Nephron (organoid): ENCODE data around the gene PDZRN4.
A peak's percentile ranks its signal among the peaks of the same experiment; 100 is the strongest.

Experiments
- H3K27ac Mint-ChIP-seq, 3 experiments: 2 replicates each; pipeline ENCODE4 v1.8.0; 2020; ENCODE audit warnings: mixed read lengths in 3 of 3, mild to moderate bottlenecking in 2 of 3, moderate library complexity in 1 of 3
- H3K27me3 Mint-ChIP-seq: 2 replicates; pipeline ENCODE4 v1.8.0; 2021; ENCODE audit warnings: low read depth, mild to moderate bottlenecking, moderate library complexity, mixed read lengths
- H3K36me3 Mint-ChIP-seq: 2 replicates; pipeline ENCODE4 v1.8.0; 2020; ENCODE audit warnings: low read depth, mixed read lengths
- H3K4me1 Mint-ChIP-seq: 2 replicates; pipeline ENCODE4 v1.8.0; 2020; ENCODE audit warnings: mixed read lengths
- H3K4me3 Mint-ChIP-seq, 3 experiments: 2 replicates each; pipeline ENCODE4 v1.8.0; 2020; ENCODE audit warnings: mild to moderate bottlenecking in 3 of 3, mixed read lengths in 3 of 3, moderate library complexity in 2 of 3
- H3K9me3 Mint-ChIP-seq: 2 replicates; pipeline ENCODE4 v1.8.0; 2020; ENCODE audit warnings: mixed read lengths
- TF ChIP-seq, protein P1 (sequence below), 3 experiments: fragments of 200-600 bp; sonication (generic); IDR thresholded peaks; one replicate each; pipeline ENCODE4 v1.5.0; 2021; ENCODE audit warnings: antibody characterized with exemption in 3 of 3; ENCODE audit not compliant: unreplicated experiment in 3 of 3

Gene PDZRN4

DNA sequence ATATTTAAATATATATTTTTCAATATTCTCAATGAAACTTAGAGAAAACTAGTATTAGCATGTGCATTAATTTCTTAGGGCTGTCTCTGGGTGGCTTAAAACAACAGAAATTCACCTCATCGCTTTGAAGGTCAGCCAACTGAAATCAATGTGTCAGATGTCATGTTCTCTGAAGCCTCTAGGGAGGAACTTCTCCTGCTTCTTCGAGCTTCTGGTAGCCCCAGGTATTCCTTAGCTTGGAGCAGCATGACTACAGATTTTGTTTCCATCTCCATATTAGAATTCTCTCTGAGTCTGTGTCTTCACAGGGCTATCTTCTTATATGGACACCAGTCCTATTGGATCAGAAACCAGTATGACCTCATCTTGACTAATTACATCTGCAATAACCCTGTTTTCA lies 221.5 kb downstream of the PDZRN4 start:
- peaks cover 8% of the 10 kb centered on the region for H3K36me3 Mint-ChIP-seq
- H3K27me3 Mint-ChIP-seq = no peaks in the 10 kb centered on the region
- no peaks in the 10 kb centered on the region for H3K4me1 Mint-ChIP-seq
- H3K27ac Mint-ChIP-seq = no peak overlapping the region
- H3K4me3 Mint-ChIP-seq = no peak overlapping the region
- peaks cover 15% of the 10 kb centered on the region for H3K9me3 Mint-ChIP-seq
- TF ChIP-seq, protein P1, sequence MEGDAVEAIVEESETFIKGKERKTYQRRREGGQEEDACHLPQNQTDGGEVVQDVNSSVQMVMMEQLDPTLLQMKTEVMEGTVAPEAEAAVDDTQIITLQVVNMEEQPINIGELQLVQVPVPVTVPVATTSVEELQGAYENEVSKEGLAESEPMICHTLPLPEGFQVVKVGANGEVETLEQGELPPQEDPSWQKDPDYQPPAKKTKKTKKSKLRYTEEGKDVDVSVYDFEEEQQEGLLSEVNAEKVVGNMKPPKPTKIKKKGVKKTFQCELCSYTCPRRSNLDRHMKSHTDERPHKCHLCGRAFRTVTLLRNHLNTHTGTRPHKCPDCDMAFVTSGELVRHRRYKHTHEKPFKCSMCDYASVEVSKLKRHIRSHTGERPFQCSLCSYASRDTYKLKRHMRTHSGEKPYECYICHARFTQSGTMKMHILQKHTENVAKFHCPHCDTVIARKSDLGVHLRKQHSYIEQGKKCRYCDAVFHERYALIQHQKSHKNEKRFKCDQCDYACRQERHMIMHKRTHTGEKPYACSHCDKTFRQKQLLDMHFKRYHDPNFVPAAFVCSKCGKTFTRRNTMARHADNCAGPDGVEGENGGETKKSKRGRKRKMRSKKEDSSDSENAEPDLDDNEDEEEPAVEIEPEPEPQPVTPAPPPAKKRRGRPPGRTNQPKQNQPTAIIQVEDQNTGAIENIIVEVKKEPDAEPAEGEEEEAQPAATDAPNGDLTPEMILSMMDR (IDR thresholded peaks at IDR 0.05; ENCODE audit: unreplicated experiment in 3 of 3) = no peak

DNA sequence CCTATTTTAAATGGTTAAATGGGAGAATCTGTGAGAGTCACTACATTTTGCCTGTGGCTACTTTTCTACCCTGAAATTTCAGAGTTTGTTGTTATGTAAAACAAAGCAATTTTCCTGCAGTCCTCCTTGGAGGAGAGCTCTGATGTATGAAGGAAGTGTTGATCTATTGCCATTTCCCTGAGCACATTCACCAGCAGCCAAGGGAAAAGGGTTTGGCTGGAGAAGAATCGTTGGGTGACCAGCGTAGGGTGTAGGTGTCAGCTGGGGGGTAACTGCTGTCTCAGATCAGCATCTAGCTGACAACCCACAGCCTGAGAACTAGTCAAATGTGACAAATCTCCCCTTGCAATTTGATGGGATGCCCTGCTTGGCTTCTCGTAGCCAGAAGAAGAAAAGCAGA lies 230.5 kb downstream of the PDZRN4 start:
- H3K4me1 Mint-ChIP-seq = peaks cover 17% of the 10 kb centered on the region
- no peak overlapping the region for H3K4me3 Mint-ChIP-seq
- TF ChIP-seq, protein P1 (IDR thresholded peaks at IDR 0.05; ENCODE audit: unreplicated experiment in 3 of 3) = no peak
- H3K27me3 Mint-ChIP-seq = no peaks in the 10 kb centered on the region
- peaks cover 3% of the 10 kb centered on the region for H3K9me3 Mint-ChIP-seq
- no peaks in the 10 kb centered on the region for H3K36me3 Mint-ChIP-seq
- H3K27ac Mint-ChIP-seq = peak overlapping the region in 2 of 3 experiments; percentile 31 to 49

DNA sequence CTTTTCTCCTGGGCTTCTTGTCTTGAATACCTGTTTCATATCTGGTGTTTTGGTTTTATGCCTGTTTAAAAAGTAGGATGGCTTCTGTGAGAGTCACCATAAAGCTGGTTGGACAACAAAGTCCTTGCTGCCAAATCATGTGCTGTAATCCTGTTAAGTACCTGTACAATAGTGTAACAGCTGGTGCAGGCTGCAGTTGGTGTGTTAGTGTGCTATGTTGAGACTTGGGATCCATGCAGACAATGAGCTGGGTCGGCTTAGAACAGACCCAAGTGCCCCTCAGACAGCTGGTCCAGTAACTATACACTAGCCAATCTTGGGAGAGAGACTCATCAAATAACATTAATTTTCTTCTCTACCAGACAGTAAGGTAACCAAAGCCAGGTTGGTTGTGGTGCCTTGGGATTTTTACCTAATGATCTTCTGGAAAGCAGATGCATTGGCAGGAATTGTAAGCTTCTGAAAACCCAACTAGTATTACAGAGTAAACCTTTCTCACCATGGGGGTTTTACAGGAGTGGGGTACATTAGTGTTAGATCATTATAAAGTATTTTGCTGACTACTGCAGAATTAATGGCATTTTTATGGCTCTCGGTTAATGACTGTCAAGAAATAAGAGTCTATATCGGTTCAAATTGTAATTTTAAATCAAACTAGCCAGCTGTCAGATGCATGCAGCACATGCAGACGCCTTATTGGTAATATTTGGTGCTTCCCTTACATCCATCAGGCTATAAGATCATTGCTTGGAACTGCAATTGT lies 231.2 kb downstream of the PDZRN4 start:
- Mint-ChIP-seq H3K27ac (peak overlapping the region in 1 of 3 experiments; percentile 38), H3K4me3 (no peak overlapping the region), H3K27me3 (no peaks in the 10 kb centered on the region), H3K9me3 (no peaks in the 10 kb centered on the region), H3K36me3 (no peaks in the 10 kb centered on the region), H3K4me1 (peaks cover 17% of the 10 kb centered on the region)
- TF ChIP-seq, protein P1 (IDR thresholded peaks at IDR 0.05; ENCODE audit: unreplicated experiment in 3 of 3) = no peak

DNA sequence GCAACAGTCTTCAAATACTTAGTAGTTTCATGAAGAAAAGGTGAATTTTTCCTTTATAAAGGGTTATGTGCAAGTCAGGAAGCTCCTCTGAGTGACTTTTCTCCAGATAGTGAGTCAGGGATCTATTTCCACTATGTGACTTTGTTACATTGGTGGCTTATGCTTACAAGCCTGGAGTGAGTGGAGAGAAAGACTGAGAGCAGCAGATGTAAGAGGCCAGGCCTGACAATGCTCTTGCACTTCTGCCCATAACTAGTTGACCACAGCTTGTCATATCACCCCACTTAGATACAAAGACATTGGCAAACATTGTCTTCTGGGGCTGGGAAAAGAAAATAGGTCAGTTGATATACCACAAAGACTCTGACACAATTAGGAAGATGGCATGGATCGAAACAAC lies 236.5 kb downstream of the PDZRN4 start:
- Mint-ChIP-seq H3K9me3 (no peaks in the 10 kb centered on the region), H3K36me3 (no peaks in the 10 kb centered on the region), H3K4me1 (peaks cover 12% of the 10 kb centered on the region), H3K27me3 (no peaks in the 10 kb centered on the region), H3K27ac (no peak overlapping the region), H3K4me3 (no peak overlapping the region)
- TF ChIP-seq, protein P1 (IDR thresholded peaks at IDR 0.05; ENCODE audit: unreplicated experiment in 3 of 3) = no peak

DNA sequence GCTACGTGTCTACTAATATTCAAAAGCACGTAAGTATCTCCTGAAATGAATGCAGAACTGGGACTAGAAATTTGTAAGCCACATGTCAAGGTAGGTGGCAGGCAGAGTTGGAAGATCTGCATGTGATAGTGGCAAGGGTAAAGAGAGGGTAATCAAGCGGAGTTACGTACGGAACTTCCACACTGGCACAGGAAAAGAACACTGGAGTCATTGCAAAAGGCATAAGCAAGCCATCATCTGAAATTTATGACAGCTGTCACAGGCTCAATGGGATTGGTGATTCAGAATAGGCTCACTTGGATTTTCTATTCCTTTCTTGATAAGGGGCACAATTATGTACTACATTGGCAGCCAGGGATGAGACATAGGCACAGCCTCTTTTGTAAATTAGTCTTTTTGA lies 245.3 kb downstream of the PDZRN4 start:
- Mint-ChIP-seq H3K36me3 (no peaks in the 10 kb centered on the region), H3K4me1 (peaks cover 5% of the 10 kb centered on the region), H3K27ac (no peak overlapping the region), H3K27me3 (no peaks in the 10 kb centered on the region), H3K9me3 (no peaks in the 10 kb centered on the region), H3K4me3 (no peak overlapping the region)
- TF ChIP-seq, protein P1 (IDR thresholded peaks at IDR 0.05; ENCODE audit: unreplicated experiment in 3 of 3) = no peak

DNA sequence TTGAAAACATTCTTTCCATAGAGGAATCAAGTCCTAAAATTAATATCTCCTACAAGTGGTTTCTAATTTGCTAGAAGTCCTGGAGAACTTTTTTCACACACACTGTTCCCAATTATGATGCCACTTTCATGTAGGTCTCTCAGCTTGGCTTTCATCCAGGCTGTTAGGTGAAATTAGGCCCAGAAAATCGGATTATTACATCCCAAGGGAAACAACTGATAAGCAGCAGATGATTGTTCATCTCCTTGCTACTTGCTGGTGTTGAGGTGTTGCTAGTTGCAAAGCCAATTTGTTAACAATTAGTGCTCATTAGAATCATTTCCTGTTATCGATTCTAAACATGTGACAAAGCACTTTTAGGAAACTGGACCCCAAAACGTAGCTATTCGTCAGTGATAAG lies 248.0 kb downstream of the PDZRN4 start:
- TF ChIP-seq, protein P1 (IDR thresholded peaks at IDR 0.05; ENCODE audit: unreplicated experiment in 3 of 3) = no peak
- Mint-ChIP-seq H3K27ac (no peak overlapping the region), H3K27me3 (no peaks in the 10 kb centered on the region), H3K4me3 (no peak overlapping the region), H3K36me3 (no peaks in the 10 kb centered on the region), H3K9me3 (no peaks in the 10 kb centered on the region), H3K4me1 (peaks cover 19% of the 10 kb centered on the region)
